Left hindlimb (tissue), 1 donor: ENCODE results near the gene APMAP.
"Not testable (repeated sequence)": the region's sequence is repeated elsewhere in the genome, so short reads cannot be mapped to it uniquely, and the experiment has no call there.

ENCODE experiments used
- DNase-seq: peaks from one replicate; pipeline ENCODE4 v3.0.0-alpha.2; 2018

The APMAP gene

GRCh38 chr20:24929867-24930723, 62.5 kb downstream of the APMAP start:
- not testable (repeated sequence) for DNase-seq

GRCh38 chr20:24929259-24929658, 63.3 kb downstream of the APMAP start:
- DNase-seq, result not testable (repeated sequence)

GRCh38 chr20:24920706-24921105, 71.8 kb downstream of the APMAP start:
- not testable (repeated sequence) for DNase-seq

GRCh38 chr20:24919665-24920064, 72.9 kb downstream of the APMAP start:
- DNase-seq, result not testable (repeated sequence)

GRCh38 chr20:24918579-24919566, 73.7 kb downstream of the APMAP start:
- no peak for DNase-seq

GRCh38 chr20:24917797-24918578, 74.6 kb downstream of the APMAP start:
- DNase-seq, result peak; percentile 80

GRCh38 chr20:24917056-24917455, 75.5 kb downstream of the APMAP start:
- no peak for DNase-seq

GRCh38 chr20:24916412-24916811, 76.1 kb downstream of the APMAP start:
- no peak for DNase-seq

GRCh38 chr20:24915892-24916291, 76.7 kb downstream of the APMAP start:
- DNase-seq, result no peak

GRCh38 chr20:24915440-24915839, 77.1 kb downstream of the APMAP start:
- DNase-seq, result no peak

- no peak for DNase-seq
Observed at GRCh38 chr20:24914388-24915241, 77.9 kb downstream of the APMAP start.

- DNase-seq, result no peak
Observed at GRCh38 chr20:24913076-24913628, 79.4 kb downstream of the APMAP start.
